HG02623 (cell line): ENCODE results near the gene PDE8A.
"Not testable (repeated sequence)": the region's sequence is repeated elsewhere in the genome, so short reads cannot be mapped to it uniquely, and the experiment has no call there.

Experiments
- ATAC-seq: cut with Tn5 transposase; IDR thresholded peaks from one replicate; pipeline ENCODE4 v1.9.1; 2021; ENCODE audit warnings: moderate library complexity; ENCODE audit not compliant: unreplicated experiment

Gene PDE8A

GRCh38 chr15:84961114-84961452 lies 20.6 kb upstream of the PDE8A start:
- ATAC-seq: no peak

- ATAC-seq: no peak
Observed at GRCh38 chr15:84961707-84962106, 19.9 kb upstream of the PDE8A start.

GRCh38 chr15:84962955-84963354 lies 18.7 kb upstream of the PDE8A start:
- no peak for ATAC-seq

- no peak for ATAC-seq
Observed at GRCh38 chr15:84967380-84967779, 14.3 kb upstream of the PDE8A start.

GRCh38 chr15:84968301-84968700 lies 13.4 kb upstream of the PDE8A start:
- ATAC-seq: no peak

GRCh38 chr15:84969257-84969656 lies 12.4 kb upstream of the PDE8A start:
- no peak for ATAC-seq

- ATAC-seq: no peak
Observed at GRCh38 chr15:84970843-84971242, 10.8 kb upstream of the PDE8A start.

GRCh38 chr15:84973492-84974460 lies 7.9 kb upstream of the PDE8A start:
- no peak for ATAC-seq

- ATAC-seq: no peak
Observed at GRCh38 chr15:84975871-84976351, 5.7 kb upstream of the PDE8A start.

- no peak for ATAC-seq
Observed at GRCh38 chr15:84976746-84977345, 4.8 kb upstream of the PDE8A start.

- ATAC-seq: no peak
Observed at GRCh38 chr15:84979651-84980050, 2.0 kb upstream of the PDE8A start.

GRCh38 chr15:84980196-84981053 lies 1.2 kb upstream of the PDE8A start:
- ATAC-seq: peak; percentile 42

- peak; percentile 63 for ATAC-seq
Observed at GRCh38 chr15:84981054-84981710, 474 bp upstream of the PDE8A start.

- ATAC-seq: no peak
Observed at GRCh38 chr15:84982301-84982920, 755 bp downstream of the PDE8A start.

GRCh38 chr15:84983294-84983693 lies 1.6 kb downstream of the PDE8A start:
- no peak for ATAC-seq

- ATAC-seq: no peak
Observed at GRCh38 chr15:84983711-84984110, 2.1 kb downstream of the PDE8A start.

- no peak for ATAC-seq
Observed at GRCh38 chr15:84985158-84985557, 3.5 kb downstream of the PDE8A start.

- ATAC-seq: not testable (repeated sequence)
Observed at GRCh38 chr15:84987351-84987750, 5.7 kb downstream of the PDE8A start.

GRCh38 chr15:84987949-84988624 lies 6.4 kb downstream of the PDE8A start:
- ATAC-seq: peak; percentile 43
